Liver (tissue), 9 donors: ENCODE data around the gene BCR. TPM values are rescaled to one million over a fixed set of nuclear protein-coding genes. Genes with fewer than 3 reads are reported as not detected.

ENCODE experiments used
- DNase-seq: peaks from one replicate; pipeline ENCODE4 v3.0.0-alpha.2; 2017; ENCODE audit warnings: low spot score
- H3K27ac ChIP-seq, 2 donors: one replicate each; pipeline ENCODE4 v1.7.0; 2013; ENCODE audit warnings: inconsistent platforms in 2 of 2, low read length in 2 of 2, control low read depth in 1 of 2, low read depth in 1 of 2, mild to moderate bottlenecking in 1 of 2
- H3K27me3 ChIP-seq, 4 donors: one replicate each; pipeline versions ENCODE4 v1.6.1 to v1.7.0; 2013; ENCODE audit warnings: low read length in 3 of 4, inconsistent platforms in 1 of 4, mild to moderate bottlenecking in 1 of 4, moderate library complexity in 1 of 4; ENCODE audit not compliant: control insufficient read depth in 4 of 4, insufficient read depth in 4 of 4
- H3K36me3 ChIP-seq, 4 donors: one replicate each; pipeline versions ENCODE4 v1.6.1 to v1.7.0; 2013; ENCODE audit warnings: low read length in 3 of 4, mild to moderate bottlenecking in 3 of 4, low read depth in 1 of 4, moderate library complexity in 1 of 4; ENCODE audit not compliant: control insufficient read depth in 4 of 4, insufficient read depth in 3 of 4
- H3K4me1 ChIP-seq, 4 donors: one replicate each; pipeline versions ENCODE4 v1.6.1 to v1.7.0; 2013; ENCODE audit warnings: low read length in 3 of 4, mild to moderate bottlenecking in 3 of 4, moderate library complexity in 1 of 4; ENCODE audit not compliant: control insufficient read depth in 4 of 4, insufficient read depth in 4 of 4
- H3K4me3 ChIP-seq, 3 donors: one replicate each; pipeline versions ENCODE4 v1.6.1 to v1.7.0; 2013; ENCODE audit warnings: low read length in 3 of 3, control low read depth in 1 of 3, low read depth in 1 of 3, mild to moderate bottlenecking in 1 of 3
- H3K9ac ChIP-seq, 2 donors: one replicate each; pipeline ENCODE4 v1.7.0; 2013; ENCODE audit warnings: low read length in 2 of 2, mild to moderate bottlenecking in 2 of 2, moderate library complexity in 2 of 2, control low read depth in 1 of 2, low read depth in 1 of 2
- H3K9me3 ChIP-seq, 4 donors: one replicate each; pipeline versions ENCODE4 v1.6.1 to v1.7.0; 2013; ENCODE audit warnings: low read length in 3 of 4; ENCODE audit not compliant: control insufficient read depth in 4 of 4
- EGR1 ChIP-seq, 2 donors: IDR thresholded peaks; 2 replicates each; pipeline ENCODE4 v1.6.1; 2016 to 2018; ENCODE audit warnings: antibody characterized with exemption in 2 of 2, low read depth in 2 of 2
- FOXA1 ChIP-seq: IDR thresholded peaks from 2 replicates; pipeline ENCODE4 v1.6.1; 2016; ENCODE audit warnings: antibody characterized with exemption
- FOXA2 ChIP-seq: IDR thresholded peaks from 2 replicates; pipeline ENCODE4 v1.6.1; 2016; ENCODE audit warnings: antibody characterized with exemption
- GABPA ChIP-seq, 2 donors: IDR thresholded peaks in 1 of 2; conservative IDR thresholded peaks in 1 of 2; 2 replicates each; pipeline ENCODE4 v1.6.1; 2016; ENCODE audit warnings: antibody characterized with exemption in 2 of 2, mild to moderate bottlenecking in 1 of 2, moderate library complexity in 1 of 2
- HNF4G ChIP-seq: IDR thresholded peaks from 2 replicates; pipeline ENCODE4 v1.6.1; 2016; ENCODE audit warnings: antibody characterized with exemption
- JUND ChIP-seq, 2 donors: IDR thresholded peaks; 2 replicates each; pipeline ENCODE4 v1.6.1; 2016; ENCODE audit warnings: antibody characterized with exemption in 2 of 2
- NR2F2 ChIP-seq: IDR thresholded peaks from 2 replicates; pipeline ENCODE4 v1.6.1; 2016; ENCODE audit warnings: antibody characterized with exemption
- RAD21 ChIP-seq, 2 donors: IDR thresholded peaks; 2 replicates each; pipeline ENCODE4 v1.6.1; 2016; ENCODE audit warnings: antibody characterized with exemption in 2 of 2, mild to moderate bottlenecking in 2 of 2
- SP1 ChIP-seq: IDR thresholded peaks from 2 replicates; pipeline ENCODE4 v1.6.1; 2018; ENCODE audit warnings: antibody characterized with exemption, mild to moderate bottlenecking
- TAF1 ChIP-seq: conservative IDR thresholded peaks from 2 replicates; pipeline ENCODE4 v1.6.1; 2016; ENCODE audit warnings: antibody characterized with exemption, mild to moderate bottlenecking
- YY1 ChIP-seq: IDR thresholded peaks from 2 replicates; pipeline ENCODE4 v1.6.1; 2016; ENCODE audit warnings: antibody characterized with exemption, mild to moderate bottlenecking
- WGBS: extraction: QIAGEN DNeasy Blood & Tissue Kit; methylation state at CpG from one replicate; pipeline ENCODE4 v1.1.7; 2013; 5-methylcytosine and 5-hydroxymethylcytosine counted together
- polyA plus RNA-seq, 2 donors: library from polyadenylated mRNA; stranded (reverse) in 1 of 2; unstranded in 1 of 2; fragments of 200-250 nt in 1 of 2; fragments of >200 nt in 1 of 2; fragmentation: Nextera tagmentation in 1 of 2; extraction: Ambion mirVana in 1 of 2; gene quantifications; one replicate each; pipeline versions ENCODE4 v1.2.1 to v1.2.3, GENCODE V29; 2013 to 2015
- total RNA-seq, 2 donors: library from RNA; depleted of rRNA; stranded (reverse); fragments of >200 nt; gene quantifications; one replicate each; pipeline ENCODE4 v1.2.3, GENCODE V29; 2014
- TF ChIP-seq, protein P1 (sequence below): IDR thresholded peaks from 2 replicates; pipeline ENCODE4 v1.6.1; 2016; ENCODE audit warnings: antibody characterized with exemption, mild to moderate bottlenecking
- TF ChIP-seq, protein P2 (sequence below): IDR thresholded peaks from 2 replicates; pipeline ENCODE4 v1.6.1; 2016; ENCODE audit warnings: antibody characterized with exemption
- TF ChIP-seq, protein P3 (sequence below): fragments of 150-350 bp; IDR thresholded peaks from 2 replicates; pipeline ENCODE4 v1.5.1; 2017; ENCODE audit warnings: improper control_type of control experiment, low read depth, low read length; ENCODE audit not compliant: missing input control
- donor health status: healthy.
- donor health status: healthy.
- donor health status: healthy.
- donor health status: healthy.
- donor health status: healthy.

The BCR gene
- total and polyA plus RNA-seq, 4 donors: 7.4 to 35.6 (median 18.3) TPM

DNA sequence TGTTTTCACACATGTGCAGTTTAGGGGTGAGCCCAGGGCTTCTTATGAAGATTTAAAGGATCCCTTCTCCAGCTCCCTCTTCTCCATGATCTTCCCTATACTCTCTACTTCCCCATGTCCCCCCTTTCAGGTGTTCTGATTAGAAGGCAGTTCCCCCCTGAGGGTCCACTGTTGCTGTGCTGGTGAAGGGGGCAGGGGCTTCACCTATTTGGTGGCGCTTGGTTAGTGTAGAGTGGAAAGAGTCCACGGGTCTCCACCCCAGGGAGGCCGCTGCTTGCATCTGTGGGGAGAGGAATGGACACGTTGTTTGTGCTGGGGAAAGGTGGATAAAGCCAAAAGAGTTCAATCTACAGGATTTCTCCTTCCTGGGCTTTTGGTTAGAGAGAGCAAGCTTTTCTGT, 49.3 kb downstream of the BCR start:
- Histone ChIP-seq H3K9ac (no peak overlapping the region), H3K9me3 (peaks cover 0 to 2% (median 0%) of the 10 kb centered on the region in 4 donors), H3K4me3 (no peak overlapping the region), H3K27ac (no peak overlapping the region), H3K27me3 (no peaks in the 10 kb centered on the region), H3K36me3 (no peaks in the 10 kb centered on the region), H3K4me1 (peaks cover 0 to 9% (median 5%) of the 10 kb centered on the region in 4 donors)
- WGBS: 93% methylated on average over 4 of the region's 4 CpGs
- DNase-seq: no peak
- TF ChIP-seq EGR1 (IDR thresholded peaks at IDR 0.05; ENCODE audit: low read depth in 2 of 2) (no peak), YY1 (no peak), SP1 (no peak), JUND (IDR thresholded peaks at IDR 0.05) (no peak), FOXA1 (no peak), HNF4G (no peak), TAF1 (no peak), NR2F2 (no peak)
- TF ChIP-seq, protein P1, sequence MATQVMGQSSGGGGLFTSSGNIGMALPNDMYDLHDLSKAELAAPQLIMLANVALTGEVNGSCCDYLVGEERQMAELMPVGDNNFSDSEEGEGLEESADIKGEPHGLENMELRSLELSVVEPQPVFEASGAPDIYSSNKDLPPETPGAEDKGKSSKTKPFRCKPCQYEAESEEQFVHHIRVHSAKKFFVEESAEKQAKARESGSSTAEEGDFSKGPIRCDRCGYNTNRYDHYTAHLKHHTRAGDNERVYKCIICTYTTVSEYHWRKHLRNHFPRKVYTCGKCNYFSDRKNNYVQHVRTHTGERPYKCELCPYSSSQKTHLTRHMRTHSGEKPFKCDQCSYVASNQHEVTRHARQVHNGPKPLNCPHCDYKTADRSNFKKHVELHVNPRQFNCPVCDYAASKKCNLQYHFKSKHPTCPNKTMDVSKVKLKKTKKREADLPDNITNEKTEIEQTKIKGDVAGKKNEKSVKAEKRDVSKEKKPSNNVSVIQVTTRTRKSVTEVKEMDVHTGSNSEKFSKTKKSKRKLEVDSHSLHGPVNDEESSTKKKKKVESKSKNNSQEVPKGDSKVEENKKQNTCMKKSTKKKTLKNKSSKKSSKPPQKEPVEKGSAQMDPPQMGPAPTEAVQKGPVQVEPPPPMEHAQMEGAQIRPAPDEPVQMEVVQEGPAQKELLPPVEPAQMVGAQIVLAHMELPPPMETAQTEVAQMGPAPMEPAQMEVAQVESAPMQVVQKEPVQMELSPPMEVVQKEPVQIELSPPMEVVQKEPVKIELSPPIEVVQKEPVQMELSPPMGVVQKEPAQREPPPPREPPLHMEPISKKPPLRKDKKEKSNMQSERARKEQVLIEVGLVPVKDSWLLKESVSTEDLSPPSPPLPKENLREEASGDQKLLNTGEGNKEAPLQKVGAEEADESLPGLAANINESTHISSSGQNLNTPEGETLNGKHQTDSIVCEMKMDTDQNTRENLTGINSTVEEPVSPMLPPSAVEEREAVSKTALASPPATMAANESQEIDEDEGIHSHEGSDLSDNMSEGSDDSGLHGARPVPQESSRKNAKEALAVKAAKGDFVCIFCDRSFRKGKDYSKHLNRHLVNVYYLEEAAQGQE: no peak

GRCh38 chr22:23230348-23231068, 50.2 kb downstream of the BCR start:
- TF ChIP-seq, protein P2, sequence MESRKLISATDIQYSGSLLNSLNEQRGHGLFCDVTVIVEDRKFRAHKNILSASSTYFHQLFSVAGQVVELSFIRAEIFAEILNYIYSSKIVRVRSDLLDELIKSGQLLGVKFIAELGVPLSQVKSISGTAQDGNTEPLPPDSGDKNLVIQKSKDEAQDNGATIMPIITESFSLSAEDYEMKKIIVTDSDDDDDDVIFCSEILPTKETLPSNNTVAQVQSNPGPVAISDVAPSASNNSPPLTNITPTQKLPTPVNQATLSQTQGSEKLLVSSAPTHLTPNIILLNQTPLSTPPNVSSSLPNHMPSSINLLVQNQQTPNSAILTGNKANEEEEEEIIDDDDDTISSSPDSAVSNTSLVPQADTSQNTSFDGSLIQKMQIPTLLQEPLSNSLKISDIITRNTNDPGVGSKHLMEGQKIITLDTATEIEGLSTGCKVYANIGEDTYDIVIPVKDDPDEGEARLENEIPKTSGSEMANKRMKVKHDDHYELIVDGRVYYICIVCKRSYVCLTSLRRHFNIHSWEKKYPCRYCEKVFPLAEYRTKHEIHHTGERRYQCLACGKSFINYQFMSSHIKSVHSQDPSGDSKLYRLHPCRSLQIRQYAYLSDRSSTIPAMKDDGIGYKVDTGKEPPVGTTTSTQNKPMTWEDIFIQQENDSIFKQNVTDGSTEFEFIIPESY: no peak
- no peak for TF ChIP-seq RAD21 (IDR thresholded peaks at IDR 0.05)
- no peak for TF ChIP-seq EGR1 (IDR thresholded peaks at IDR 0.05; ENCODE audit: low read depth in 2 of 2)
- TF ChIP-seq YY1: no peak
- Histone ChIP-seq H3K36me3 (no peaks in the 10 kb centered on the region), H3K4me3 (no peak overlapping the region), H3K9me3 (peaks cover 0 to 2% (median 0%) of the 10 kb centered on the region in 4 donors), H3K9ac (no peak overlapping the region), H3K27ac (no peak overlapping the region), H3K27me3 (no peaks in the 10 kb centered on the region), H3K4me1 (peaks cover 0 to 9% (median 4%) of the 10 kb centered on the region in 4 donors)
- WGBS: 93% methylated on average over 10 of the region's 10 CpGs
- DNase-seq: no peak

GRCh38 chr22:23231471-23232093, 51.3 kb downstream of the BCR start:
- Histone ChIP-seq H3K9ac (no peak overlapping the region), H3K27me3 (no peaks in the 10 kb centered on the region), H3K27ac (no peak overlapping the region), H3K36me3 (no peaks in the 10 kb centered on the region), H3K4me1 (peaks cover 0 to 9% (median 3%) of the 10 kb centered on the region in 4 donors), H3K4me3 (no peak overlapping the region), H3K9me3 (peaks cover 0 to 2% (median 0%) of the 10 kb centered on the region in 4 donors)
- WGBS: 94% methylated on average over 5 of the region's 5 CpGs
- no peak for DNase-seq
- TF ChIP-seq HNF4G (no peak), GABPA (IDR thresholded peaks at IDR 0.05 in 1 of 2, conservative IDR thresholded peaks at IDR 0.05 in 1 of 2) (no peak), FOXA2 (no peak), JUND (IDR thresholded peaks at IDR 0.05) (no peak), SP1 (no peak), TAF1 (no peak)
- TF ChIP-seq, protein P1: no peak
- TF ChIP-seq, protein P3, sequence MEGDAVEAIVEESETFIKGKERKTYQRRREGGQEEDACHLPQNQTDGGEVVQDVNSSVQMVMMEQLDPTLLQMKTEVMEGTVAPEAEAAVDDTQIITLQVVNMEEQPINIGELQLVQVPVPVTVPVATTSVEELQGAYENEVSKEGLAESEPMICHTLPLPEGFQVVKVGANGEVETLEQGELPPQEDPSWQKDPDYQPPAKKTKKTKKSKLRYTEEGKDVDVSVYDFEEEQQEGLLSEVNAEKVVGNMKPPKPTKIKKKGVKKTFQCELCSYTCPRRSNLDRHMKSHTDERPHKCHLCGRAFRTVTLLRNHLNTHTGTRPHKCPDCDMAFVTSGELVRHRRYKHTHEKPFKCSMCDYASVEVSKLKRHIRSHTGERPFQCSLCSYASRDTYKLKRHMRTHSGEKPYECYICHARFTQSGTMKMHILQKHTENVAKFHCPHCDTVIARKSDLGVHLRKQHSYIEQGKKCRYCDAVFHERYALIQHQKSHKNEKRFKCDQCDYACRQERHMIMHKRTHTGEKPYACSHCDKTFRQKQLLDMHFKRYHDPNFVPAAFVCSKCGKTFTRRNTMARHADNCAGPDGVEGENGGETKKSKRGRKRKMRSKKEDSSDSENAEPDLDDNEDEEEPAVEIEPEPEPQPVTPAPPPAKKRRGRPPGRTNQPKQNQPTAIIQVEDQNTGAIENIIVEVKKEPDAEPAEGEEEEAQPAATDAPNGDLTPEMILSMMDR: no peak
